ENCODE data around the gene FLCN.

FLCN gene

GRCh38 chr17:17183744-17184143 is 53.2 kb downstream of the FLCN start:
- DNase-seq, result no peak

GRCh38 chr17:17182598-17183136 is 54.3 kb downstream of the FLCN start:
- DNase-seq, result no peak

DNA sequence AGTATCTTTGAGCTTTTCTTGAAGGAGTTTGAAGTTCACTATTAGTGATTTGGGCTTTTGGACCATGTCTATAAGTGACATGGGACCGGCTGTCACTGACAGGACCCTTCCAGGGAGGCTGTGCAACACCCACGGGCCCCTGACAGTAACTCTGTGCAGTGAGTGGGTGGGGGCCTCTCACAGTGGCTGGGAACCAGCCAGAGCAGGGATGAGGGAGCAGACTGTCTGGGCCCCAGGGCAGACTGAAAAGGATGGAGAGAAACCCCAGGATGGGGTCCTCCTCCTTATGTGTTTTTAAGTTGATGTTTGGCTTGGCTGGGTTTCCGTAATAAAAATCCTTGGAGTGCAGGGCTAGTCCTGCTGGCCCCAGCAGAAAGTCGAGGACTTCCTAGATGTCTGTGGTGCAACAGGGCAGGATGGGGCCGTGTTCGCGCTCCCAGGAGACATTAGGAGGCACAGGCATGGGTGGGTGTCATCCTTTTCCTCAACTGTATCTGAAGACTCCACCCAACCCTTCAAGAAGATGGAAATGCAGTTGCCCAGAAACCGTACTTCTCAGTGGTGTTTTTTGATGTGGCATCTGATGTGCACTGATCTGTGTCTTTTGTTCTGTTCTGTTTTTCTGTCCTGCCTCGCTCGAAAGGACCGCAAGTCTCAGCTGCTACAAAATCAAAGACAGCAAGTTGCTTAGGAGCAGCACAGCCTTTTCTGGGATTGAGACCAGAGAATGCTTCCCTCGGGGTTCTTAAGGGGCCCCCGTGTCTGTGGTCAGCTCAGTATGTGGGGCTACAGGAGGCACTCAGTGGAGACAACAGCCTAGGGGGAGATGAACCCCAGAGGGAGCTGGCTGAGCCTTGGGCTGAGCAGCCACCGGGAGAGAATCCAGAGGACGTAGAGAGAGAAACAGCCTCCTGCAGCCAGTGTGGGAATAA is 55.0 kb downstream of the FLCN start:
- no peak for DNase-seq

DNA sequence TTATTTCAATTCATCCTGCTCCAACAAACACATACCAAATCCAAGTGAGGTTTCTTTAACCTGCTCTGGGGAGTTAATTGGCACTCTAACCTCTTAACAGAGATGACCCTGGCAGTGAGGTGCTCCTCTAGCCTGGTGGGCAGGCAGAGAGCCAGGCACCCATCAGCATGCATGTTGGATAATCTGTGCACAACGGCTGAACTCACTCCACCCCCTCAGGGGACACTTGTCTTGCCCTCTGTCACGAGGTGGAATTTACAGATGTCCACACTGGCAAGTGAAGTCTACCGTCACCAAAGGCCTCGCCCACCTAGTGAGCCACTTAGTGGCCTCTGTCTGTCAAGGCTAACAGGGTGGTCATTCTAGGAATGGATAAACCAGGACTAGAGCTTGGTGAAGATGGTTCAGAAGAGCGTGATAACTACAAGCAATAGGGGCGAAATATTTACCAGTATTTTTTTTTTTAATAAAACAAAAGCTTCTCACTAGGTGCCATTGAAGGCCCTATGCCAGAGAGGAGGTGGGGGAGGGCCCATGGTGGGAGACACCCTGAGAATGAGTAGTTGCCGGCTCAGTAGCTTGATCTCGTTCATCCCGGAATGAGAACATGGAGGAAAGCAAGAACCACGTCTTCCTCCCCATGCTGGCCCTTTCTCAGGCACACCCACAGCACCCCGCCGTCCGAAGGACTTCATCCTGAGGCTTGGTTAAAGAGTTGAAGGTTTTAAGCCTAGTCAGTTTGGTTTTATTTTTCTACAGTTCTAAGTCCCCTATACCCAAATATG is 56.0 kb downstream of the FLCN start:
- DNase-seq, result no peak

GRCh38 chr17:17180141-17180603 is 56.8 kb downstream of the FLCN start:
- DNase-seq, result no peak

- no peak for DNase-seq
Measured at GRCh38 chr17:17179371-17179827, 57.6 kb downstream of the FLCN start.

GRCh38 chr17:17177176-17177575 is 59.8 kb downstream of the FLCN start:
- no peak for DNase-seq

DNA sequence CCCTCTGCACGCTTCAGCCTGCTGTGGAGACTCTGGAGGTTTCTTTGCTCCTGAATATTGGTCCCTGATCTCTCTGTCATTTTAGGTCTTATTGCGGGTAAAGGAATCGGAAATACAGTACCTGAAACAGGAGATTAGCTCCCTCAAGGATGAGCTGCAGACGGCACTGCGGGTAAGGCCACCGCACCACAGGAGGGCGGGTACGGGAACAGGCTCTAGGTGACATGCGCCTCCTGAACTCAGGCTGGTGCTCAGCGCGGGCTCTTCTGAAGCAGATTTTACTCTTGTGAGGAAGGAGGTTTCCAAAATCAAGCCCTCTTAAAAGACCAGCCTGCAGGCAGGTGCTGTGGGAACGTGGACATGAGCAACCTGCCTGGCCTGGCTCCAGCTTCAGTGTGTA is 60.6 kb downstream of the FLCN start:
- DNase-seq, result no peak

- no peak for DNase-seq
Measured at GRCh38 chr17:17175917-17176316, 61.1 kb downstream of the FLCN start.

DNA sequence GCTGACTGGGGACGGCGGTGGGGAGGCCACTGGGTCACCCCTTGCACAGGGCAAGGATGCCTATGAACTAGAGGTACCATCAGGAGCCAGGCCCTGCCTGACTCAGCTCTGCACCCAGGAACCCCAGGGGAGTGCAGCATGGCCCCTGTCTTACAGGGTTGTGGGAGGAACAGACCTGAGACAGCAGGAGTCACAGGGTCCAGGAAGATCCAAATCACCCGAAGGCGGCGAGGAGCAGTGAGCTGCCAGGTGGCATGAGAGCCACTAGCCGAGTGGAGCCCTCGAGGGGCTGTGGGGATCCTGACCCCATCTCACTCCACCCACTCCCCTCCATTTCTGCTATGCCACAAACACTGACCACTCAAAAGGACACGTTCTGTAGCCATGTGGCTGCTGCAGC is 61.6 kb downstream of the FLCN start:
- no peak for DNase-seq

DNA sequence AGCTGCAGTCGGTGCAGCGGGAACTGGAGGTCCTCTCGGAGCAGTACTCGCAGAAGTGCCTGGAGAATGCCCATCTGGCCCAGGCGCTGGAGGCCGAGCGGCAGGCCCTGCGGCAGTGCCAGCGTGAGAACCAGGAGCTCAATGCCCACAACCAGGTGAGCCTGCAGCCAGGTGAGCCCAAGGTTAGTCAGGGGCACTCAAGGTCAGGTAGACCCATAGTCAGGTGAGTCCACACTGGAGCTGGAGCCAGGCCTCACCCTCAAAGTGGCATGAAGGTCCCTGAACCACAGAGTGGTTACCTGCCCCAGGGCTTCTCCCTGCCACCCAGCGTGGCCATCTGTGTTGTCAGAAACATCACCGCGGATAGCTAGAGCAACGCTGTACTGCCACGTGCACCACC is 63.0 kb downstream of the FLCN start:
- DNase-seq, result no peak

GRCh38 chr17:17172990-17173389 is 64.0 kb downstream of the FLCN start:
- no peak for DNase-seq

DNA sequence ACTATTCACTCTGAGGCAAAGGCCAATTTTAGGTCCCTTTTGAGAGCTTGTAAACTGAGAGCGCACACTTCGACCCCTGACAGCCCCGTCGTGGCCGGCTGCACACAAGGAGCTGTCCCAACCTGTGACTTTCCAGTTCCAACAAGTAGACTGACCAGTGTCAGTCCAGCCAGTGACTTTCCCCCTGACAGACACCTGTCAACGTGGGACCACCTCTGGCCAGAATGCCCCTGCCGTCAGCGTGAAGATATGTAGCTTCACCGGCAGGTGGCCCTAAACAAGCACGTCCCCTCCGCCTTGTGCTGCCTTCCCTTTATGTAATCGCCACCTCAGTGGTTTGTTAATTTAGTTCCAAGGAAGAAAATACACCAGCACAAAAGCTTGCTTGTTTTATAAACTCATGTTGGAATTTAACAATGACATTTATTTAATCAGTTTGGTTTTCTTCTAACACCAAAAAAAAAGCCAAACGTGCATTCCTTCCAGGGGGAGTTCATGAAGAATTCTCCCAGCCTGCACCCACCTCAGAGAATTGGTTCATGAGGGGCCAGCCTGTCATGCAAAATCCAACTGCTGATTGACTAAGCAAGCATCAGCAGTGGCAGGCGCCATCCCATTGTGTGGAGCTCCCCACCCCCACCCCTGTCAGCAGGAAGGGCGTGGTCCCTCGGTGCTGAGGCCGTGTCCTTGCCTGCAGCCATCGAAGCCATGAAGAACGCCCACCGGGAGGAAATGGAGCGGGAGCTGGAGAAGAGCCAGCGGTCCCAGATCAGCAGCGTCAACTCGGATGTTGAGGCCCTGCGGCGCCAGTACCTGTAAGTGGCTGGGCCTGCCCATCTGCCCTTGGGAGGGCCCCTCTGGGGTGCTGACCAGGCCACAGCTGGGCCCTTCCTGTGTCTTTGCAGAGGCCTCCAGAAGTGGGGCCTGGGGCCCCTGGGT is 64.7 kb downstream of the FLCN start:
- DNase-seq, result no peak

- no peak for DNase-seq
Measured at GRCh38 chr17:17171186-17171585, 65.8 kb downstream of the FLCN start.

- DNase-seq, result no peak
Measured at GRCh38 chr17:17170346-17170985, 66.5 kb downstream of the FLCN start.

- no peak for DNase-seq
Measured at GRCh38 chr17:17169396-17169795, 67.6 kb downstream of the FLCN start.

GRCh38 chr17:17168401-17168800 is 68.6 kb downstream of the FLCN start:
- no peak for DNase-seq

DNA sequence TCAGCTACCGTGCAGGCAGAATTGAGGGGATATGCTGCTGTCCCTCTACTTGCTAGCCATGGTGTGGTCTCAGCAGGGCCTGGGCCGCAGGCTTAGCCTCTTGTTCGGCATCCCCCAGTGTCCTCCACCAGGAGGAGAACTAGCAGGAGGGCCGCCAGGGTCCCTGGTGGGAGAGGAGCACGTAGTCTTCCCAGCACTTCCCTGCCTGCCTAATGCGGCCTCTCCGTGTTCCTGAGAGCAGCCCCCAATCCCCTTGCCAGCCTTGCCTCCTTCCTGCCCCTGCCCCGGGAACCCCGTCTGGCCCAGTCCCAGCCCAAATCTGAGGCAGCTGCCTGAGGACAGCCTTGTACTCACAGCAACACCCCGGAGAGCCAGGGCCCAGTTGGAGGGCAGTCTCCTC is 69.0 kb downstream of the FLCN start:
- no peak for DNase-seq

GRCh38 chr17:17167356-17167755 is 69.6 kb downstream of the FLCN start:
- DNase-seq, result no peak

DNA sequence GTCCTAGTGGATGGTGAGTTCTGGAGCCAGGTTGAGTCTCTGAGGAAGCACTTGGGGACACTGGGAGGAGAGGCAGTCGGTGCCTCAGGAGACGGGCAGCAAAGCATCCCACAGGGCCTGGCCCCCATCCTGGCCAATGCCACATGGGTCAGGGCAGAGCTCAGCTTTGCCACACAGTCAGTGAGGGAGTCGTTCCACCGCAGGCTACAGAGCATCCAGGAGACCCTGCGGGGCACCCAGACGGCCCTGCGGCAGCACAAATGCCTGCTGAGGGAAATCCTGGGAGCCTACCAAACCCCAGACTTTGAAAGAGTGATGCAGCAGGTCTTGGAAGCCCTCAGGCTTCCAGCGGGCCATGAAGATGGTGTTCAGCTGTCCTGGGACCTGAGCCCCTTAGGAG is 70.5 kb downstream of the FLCN start:
- DNase-seq, result no peak

DNA sequence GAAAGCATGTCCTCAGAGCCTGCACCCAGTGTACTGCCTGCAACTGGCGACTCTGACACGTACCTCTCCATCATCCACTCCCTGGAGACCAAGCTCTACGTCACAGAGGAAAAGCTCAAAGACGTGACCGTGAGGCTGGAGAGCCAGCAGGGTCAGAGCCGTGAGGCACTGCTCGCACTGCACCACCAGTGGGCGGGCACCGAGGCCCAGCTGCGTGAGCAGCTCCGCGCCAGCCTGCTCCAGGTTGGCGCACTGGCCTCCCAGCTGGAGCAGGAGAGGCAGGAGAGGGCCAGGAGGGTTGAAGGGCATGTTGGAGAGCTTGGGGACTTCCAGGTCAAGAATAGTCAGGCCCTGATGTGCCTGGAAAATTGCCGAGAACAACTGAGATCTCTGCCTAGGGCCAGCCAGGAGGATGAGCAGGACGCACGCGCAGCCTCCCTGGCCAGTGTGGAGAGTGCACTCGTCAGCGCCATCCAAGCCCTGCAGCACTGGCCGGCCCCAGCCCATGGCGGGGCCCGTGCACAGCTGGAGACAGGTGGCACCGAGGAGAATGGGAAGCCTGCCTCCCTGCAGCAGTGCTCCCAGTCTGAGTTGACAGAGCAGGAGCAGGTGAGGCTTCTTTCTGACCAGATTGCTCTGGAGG is 71.2 kb downstream of the FLCN start:
- no peak for DNase-seq

Data from T1000 (cell line).